ENCODE measurements around the gene PEX1. TPM values are rescaled to one million over a fixed set of nuclear protein-coding genes. Genes with fewer than 3 reads are reported as not detected.
A peak's percentile ranks its signal among the peaks of the same experiment; 100 is the strongest.

Gene PEX1
- total and polyA plus RNA-seq, 2 donors (not counting 3 experiments of a cell fraction or from before 2014, with no cell fraction given), result 8.4 to 11.7 TPM

GRCh38 chr7:92508946-92509345, 19.4 kb downstream of the PEX1 start:
- H3K4me2 ChIP-seq (ENCODE audit: insufficient read depth, low read length), result no peak overlapping the region
- TF ChIP-seq POLR2A (IDR thresholded peaks at IDR 0.05; ENCODE audit: low read depth, low read length), result no peak
- H3K4me3 ChIP-seq (replicated peaks in 1 of 3; ENCODE audit: insufficient read depth in 1 of 3, low read depth in 1 of 3, low read length in 3 of 3), result no peak overlapping the region
- intact Hi-C loops (cut with micrococcal nuclease), result no loop called here
- DNase-seq (ENCODE audit: low read depth, low spot score) (no peak), FAIRE-seq (peak; percentile 40)
- no peaks in the 10 kb centered on the region for H3K9me1 ChIP-seq (replicated peaks; ENCODE audit: control insufficient read depth, extremely low read depth, insufficient read depth, low read length)
- CTCF ChIA-PET, result no interaction called here
- no peaks in the 10 kb centered on the region for H3K36me3 ChIP-seq (ENCODE audit: control insufficient read depth in 2 of 2, extremely low read depth in 1 of 2, insufficient read depth in 2 of 2, low read length in 2 of 2)
- H2AFZ ChIP-seq (ENCODE audit: low read depth, low read length), result no peak overlapping the region
- H3K27ac ChIP-seq (ENCODE audit: insufficient read depth, low read depth, low read length), result no peak overlapping the region
- H4K20me1 ChIP-seq (replicated peaks; ENCODE audit: control insufficient read depth, extremely low read depth, insufficient read depth, low read length), result no peaks in the 10 kb centered on the region
- dilution Hi-C loops (cut with MboI; ENCODE audit: extremely low pct_ligation_motif_present, low sequenced_read_pairs), result no loop called here
- H3K27me3 ChIP-seq (ENCODE audit: control insufficient read depth in 2 of 2, insufficient read depth in 2 of 2, low read length in 2 of 2), result no peaks in the 10 kb centered on the region
- POLR2A ChIA-PET, result no interaction called here
- no peaks in the 10 kb centered on the region for H3K79me2 ChIP-seq (ENCODE audit: control insufficient read depth, insufficient read depth, low read length)
- no TSS peak for BruUV-seq (replicated peaks)
- no peaks in the 10 kb centered on the region for H3K4me1 ChIP-seq (ENCODE audit: control insufficient read depth, extremely low read depth, insufficient read depth, low read length)
- no peak overlapping the region for H3K9ac ChIP-seq (replicated peaks; ENCODE audit: extremely low read depth, insufficient read depth, low read length)
- no peaks in the 10 kb centered on the region for H3K9me3 ChIP-seq (replicated peaks; ENCODE audit: control insufficient read depth, insufficient read depth, low read length)

DNA sequence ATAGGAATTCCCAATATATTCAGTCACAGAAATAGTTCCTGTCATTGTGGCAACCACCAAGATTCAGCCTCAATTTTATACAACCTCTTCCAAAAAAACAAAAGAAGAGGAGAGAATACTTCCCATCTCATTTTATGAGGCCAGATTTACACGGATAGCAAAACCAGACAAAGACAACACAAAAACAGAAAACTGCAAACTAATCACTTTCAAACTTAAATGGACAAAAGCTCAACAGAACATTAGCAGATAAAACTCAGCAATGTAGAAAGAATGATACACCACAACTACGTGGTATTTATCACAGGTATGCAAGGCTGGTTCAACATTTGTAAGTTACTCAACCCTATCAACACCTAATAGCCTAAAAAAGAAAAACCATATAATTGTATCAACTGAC, 22.0 kb downstream of the PEX1 start:
- FAIRE-seq (no peak), DNase-seq (ENCODE audit: low read depth, low spot score) (no peak)
- H3K27ac ChIP-seq (ENCODE audit: insufficient read depth, low read depth, low read length), result no peak overlapping the region
- ChIA-PET CTCF (interaction anchor here (0.6 to 1.1 kb wide), 3 partner anchors 8 to 17 kb away, joined by 3 to 4 read pairs (median 3); no protein-coding TSS in a partner anchor), POLR2A (no interaction called here)
- no peaks in the 10 kb centered on the region for H3K4me1 ChIP-seq (ENCODE audit: control insufficient read depth, extremely low read depth, insufficient read depth, low read length)
- TF ChIP-seq FOS (IDR thresholded peaks at IDR 0.05; ENCODE audit: borderline replicate concordance, insufficient read depth, low read length) (no peak), POLR2AphosphoS5 (IDR thresholded peaks at IDR 0.05; ENCODE audit: insufficient read depth, low read depth, low read length) (no peak), POLR2A (IDR thresholded peaks at IDR 0.05; ENCODE audit: low read depth, low read length) (no peak), MYC (IDR thresholded peaks at IDR 0.05; ENCODE audit: low read depth, low read length) (no peak), GATA2 (IDR thresholded peaks at IDR 0.05; ENCODE audit: insufficient read depth, insufficient read length, low read depth, low read length) (no peak), JUN (IDR thresholded peaks at IDR 0.05; ENCODE audit: borderline replicate concordance, insufficient read depth, insufficient read length, low read depth) (no peak)
- TF ChIP-seq, protein P1, sequence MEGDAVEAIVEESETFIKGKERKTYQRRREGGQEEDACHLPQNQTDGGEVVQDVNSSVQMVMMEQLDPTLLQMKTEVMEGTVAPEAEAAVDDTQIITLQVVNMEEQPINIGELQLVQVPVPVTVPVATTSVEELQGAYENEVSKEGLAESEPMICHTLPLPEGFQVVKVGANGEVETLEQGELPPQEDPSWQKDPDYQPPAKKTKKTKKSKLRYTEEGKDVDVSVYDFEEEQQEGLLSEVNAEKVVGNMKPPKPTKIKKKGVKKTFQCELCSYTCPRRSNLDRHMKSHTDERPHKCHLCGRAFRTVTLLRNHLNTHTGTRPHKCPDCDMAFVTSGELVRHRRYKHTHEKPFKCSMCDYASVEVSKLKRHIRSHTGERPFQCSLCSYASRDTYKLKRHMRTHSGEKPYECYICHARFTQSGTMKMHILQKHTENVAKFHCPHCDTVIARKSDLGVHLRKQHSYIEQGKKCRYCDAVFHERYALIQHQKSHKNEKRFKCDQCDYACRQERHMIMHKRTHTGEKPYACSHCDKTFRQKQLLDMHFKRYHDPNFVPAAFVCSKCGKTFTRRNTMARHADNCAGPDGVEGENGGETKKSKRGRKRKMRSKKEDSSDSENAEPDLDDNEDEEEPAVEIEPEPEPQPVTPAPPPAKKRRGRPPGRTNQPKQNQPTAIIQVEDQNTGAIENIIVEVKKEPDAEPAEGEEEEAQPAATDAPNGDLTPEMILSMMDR (IDR thresholded peaks at IDR 0.05; ENCODE audit: extremely low read depth in 1 of 2, insufficient read depth in 1 of 2, low read depth in 1 of 2, low read length in 2 of 2), result no peak
- TF ChIP-seq, protein P2, sequence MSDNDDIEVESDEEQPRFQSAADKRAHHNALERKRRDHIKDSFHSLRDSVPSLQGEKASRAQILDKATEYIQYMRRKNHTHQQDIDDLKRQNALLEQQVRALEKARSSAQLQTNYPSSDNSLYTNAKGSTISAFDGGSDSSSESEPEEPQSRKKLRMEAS (IDR thresholded peaks at IDR 0.05; ENCODE audit: insufficient read depth, insufficient read length), result no peak
- BruUV-seq (replicated peaks), result no TSS peak
- no peak overlapping the region for H3K4me3 ChIP-seq (replicated peaks in 1 of 3; ENCODE audit: insufficient read depth in 1 of 3, low read depth in 1 of 3, low read length in 3 of 3)
- H3K79me2 ChIP-seq (ENCODE audit: control insufficient read depth, insufficient read depth, low read length), result no peaks in the 10 kb centered on the region
- no peak overlapping the region for H3K9ac ChIP-seq (replicated peaks; ENCODE audit: extremely low read depth, insufficient read depth, low read length)
- no peak overlapping the region for H3K4me2 ChIP-seq (ENCODE audit: insufficient read depth, low read length)
- intact Hi-C loops (cut with micrococcal nuclease), result no loop called here
- no peaks in the 10 kb centered on the region for H3K27me3 ChIP-seq (ENCODE audit: control insufficient read depth in 2 of 2, insufficient read depth in 2 of 2, low read length in 2 of 2)
- dilution Hi-C loops (cut with MboI; ENCODE audit: extremely low pct_ligation_motif_present, low sequenced_read_pairs), result no loop called here
- H3K9me3 ChIP-seq (replicated peaks; ENCODE audit: control insufficient read depth, insufficient read depth, low read length), result no peaks in the 10 kb centered on the region
- H4K20me1 ChIP-seq (replicated peaks; ENCODE audit: control insufficient read depth, extremely low read depth, insufficient read depth, low read length), result no peaks in the 10 kb centered on the region
- H3K36me3 ChIP-seq (ENCODE audit: control insufficient read depth in 2 of 2, extremely low read depth in 1 of 2, insufficient read depth in 2 of 2, low read length in 2 of 2), result peaks cover 0 to under 1% of the 10 kb centered on the region in 2 experiments
- no peaks in the 10 kb centered on the region for H3K9me1 ChIP-seq (replicated peaks; ENCODE audit: control insufficient read depth, extremely low read depth, insufficient read depth, low read length)
- H2AFZ ChIP-seq (ENCODE audit: low read depth, low read length), result no peak overlapping the region
